Nucleus accumbens (tissue), 56 donors: Measurements from ENCODE around the gene MCTP2.
A peak's percentile ranks its signal among the peaks of the same experiment; 100 is the strongest.

ENCODE experiments used
- DNase-seq, 56 donors: peaks; one replicate each; lab custom pipeline; 2025; lab: John Stamatoyannopoulos, UW

Gene MCTP2

GRCh38 chr15:94230883-94231722, at the start of gene MCTP2:
Gene MCTP2, plus strand, starts transcription at chr15:94231561. Its CDS starts 66,705 bp downstream, at chr15:94298266.
- peak in 9 of 56 donors; percentile 2 to 59 (median 6) for DNase-seq

DNA sequence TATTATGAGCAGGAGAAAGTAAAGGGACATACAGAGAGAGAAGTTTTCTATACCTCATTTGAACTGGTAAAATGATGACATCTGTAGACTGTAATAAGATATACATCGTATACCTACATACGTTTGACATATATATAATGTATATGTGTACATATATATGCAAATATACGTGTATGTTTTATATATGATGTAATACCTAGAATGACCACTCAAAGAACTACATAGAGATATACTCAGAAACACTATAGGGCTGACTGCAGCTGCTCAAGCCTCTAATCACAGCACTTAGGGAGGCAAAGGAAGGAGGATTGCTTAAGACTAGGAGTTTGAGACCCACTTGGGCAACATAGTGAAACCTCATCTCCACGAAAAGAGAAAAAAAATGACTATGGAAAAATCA, 48.5 kb upstream of the MCTP2 start:
- DNase-seq: no peak

DNA sequence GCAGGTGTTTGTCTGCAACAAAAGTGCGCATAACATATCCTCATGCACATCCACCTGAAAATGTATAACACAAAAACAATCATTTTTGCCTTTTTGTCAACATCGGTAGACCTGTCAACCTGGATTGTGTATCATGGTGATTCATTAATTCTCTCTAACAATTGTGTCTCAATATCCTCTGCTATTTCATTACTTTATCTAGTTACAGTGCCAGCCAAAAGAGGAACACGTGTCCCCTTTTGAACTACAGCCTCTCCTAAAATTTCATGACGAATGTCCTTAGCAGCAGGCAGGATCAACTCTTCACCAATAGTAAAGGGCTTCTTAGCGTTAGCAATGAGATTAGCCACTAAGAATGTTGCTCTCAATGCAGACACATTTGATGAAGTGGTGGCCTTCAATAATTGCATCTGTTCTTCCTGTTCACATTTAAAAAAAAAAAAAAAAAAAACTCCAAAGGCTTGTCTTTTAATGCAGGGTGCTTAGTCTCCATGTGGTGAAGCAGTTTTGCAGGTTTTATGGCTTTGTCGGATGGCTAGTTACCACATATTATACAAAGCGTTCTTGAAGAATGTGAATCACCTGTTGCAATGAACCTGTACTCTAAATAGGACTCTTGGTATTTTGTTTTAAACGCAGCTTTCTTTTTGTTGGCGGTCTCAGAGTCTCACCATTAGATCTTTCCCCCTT, 45.7 kb upstream of the MCTP2 start:
- DNase-seq: no peak

DNA sequence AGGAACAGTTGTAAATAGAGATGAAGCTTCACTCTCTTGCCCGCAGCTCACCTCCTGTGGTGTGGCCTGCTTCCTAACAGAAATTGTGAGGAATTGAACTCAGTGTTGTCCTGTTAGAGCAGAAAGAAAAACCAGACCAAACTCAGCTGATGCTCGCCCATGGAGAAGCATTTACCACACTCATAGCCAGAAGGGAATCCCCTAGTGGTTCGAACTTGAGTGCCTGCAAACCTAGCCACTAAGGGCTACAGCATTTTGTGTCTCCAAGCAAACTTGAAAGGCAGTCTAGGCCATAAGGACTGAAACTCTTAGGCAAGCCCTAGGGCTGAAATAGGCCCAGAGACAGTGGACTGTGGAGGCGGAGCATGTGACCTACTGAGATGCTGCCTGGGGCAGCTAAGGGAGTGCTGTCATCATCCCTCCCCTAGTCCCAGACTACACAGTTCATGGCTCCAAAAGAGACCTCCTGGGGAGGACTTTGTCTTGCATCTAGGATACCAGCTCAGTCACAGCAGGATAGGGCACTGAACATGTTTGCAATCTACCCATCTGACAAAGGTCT, 44.5 kb upstream of the MCTP2 start:
- no peak for DNase-seq

GRCh38 chr15:94193906-94194305, 37.5 kb upstream of the MCTP2 start:
- no peak for DNase-seq

DNA sequence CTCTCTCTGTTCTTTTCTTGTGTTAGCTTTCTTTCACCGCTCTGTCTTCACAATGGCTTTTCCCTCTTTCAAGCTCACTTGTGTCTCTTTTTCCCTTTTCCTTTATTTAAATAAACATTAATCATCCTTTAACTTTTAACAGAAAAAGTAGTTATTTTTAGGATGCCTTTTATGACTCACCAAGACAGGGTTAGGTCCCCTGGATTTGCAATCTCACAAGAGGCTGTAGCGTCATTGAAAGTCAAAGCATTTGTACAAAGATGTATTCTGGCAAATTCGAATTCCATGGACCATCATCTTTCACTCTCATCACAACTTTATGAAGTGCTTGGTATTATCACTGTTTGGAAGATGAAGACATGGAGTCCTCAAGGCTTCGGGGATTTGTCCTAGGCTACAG, 34.8 kb upstream of the MCTP2 start:
- no peak for DNase-seq

- DNase-seq: no peak
Observed at GRCh38 chr15:94198633-94199032, 32.7 kb upstream of the MCTP2 start.

DNA sequence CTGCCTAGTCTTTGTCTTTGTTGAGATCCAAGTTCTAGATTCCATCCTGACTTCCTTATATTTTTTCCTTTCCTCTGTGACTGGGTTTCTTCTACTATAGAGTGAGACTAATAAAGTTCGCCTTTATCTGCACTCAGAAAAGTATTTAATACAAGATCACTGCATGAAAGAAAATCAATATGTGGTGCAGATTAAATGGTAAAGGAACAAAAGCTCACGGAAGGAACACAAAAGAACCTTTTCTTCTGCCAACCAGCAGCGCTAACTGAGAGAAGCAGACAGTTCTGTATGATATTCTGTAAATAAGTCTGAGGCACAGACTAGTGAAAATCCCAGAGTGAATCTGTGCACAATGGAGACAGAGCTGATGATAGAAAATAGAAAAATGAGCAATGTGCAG, 31.6 kb upstream of the MCTP2 start:
- DNase-seq: no peak

- no peak for DNase-seq
Observed at GRCh38 chr15:94203306-94203705, 28.1 kb upstream of the MCTP2 start.

- DNase-seq: no peak
Observed at GRCh38 chr15:94205366-94205765, 26.0 kb upstream of the MCTP2 start.

- no peak for DNase-seq
Observed at GRCh38 chr15:94206463-94207167, 24.7 kb upstream of the MCTP2 start.

GRCh38 chr15:94212291-94212690, 19.1 kb upstream of the MCTP2 start:
- no peak for DNase-seq

GRCh38 chr15:94225616-94226015, 5.7 kb upstream of the MCTP2 start:
- DNase-seq: no peak

GRCh38 chr15:94228611-94229010, 2.8 kb upstream of the MCTP2 start:
- no peak for DNase-seq

- DNase-seq: no peak
Observed at GRCh38 chr15:94229591-94230369, 1.6 kb upstream of the MCTP2 start.

DNA sequence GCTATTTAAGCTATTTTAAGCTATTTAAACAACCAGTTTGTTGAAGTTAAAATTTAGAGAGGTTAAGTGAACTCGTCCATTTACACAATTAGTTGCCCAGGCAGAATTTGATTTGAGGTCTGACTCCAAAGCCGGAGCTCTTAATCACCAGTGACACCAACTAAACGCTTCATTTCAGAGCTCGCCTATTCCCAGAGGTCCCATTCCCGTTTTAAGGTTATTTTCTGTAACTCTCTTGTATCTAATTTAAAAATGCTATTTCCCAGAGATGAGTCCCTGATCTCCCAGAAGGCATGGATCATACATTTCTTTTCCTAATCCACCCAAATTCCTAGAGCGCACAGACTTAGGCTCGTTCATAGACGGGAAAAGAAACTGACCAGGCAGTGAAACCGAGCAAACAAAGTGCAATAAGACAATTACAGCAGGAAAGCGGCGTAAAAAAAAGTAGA, 904 bp upstream of the MCTP2 start:
- DNase-seq: no peak

DNA sequence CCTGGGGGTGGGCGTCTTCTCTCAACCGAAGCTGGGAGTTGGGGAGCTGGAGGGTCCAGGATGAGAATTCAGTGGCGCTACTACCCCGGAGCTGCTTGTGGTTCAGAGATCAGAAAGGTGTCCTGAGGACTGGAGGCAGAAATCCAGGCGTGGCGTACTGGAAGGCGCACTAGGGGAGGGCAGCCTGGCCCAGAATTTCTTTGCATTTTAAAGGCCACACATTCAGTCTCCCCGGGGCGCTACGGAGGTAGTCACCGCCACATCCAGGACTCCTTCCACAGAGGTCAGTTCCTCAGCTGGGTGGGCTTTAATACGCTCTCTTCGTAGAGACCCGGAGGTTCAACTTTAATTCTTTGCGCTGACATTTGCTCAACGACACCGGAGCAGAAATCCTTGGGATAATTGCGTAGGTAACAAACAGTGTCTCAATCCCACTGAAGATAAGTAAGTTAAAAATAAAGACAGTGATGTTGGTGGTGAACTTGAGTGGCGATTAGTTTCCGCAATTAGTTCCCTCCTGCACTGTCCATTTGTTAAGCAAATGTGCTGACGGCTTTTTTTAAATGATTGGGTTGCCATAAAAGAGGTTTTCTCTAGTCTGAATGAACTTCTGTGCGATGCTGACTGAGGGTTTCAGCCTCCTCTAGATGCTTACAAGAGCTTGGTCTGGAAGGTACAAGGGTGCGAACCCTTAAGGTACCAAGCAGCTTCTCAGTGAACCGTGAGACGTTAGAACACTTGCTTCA, 535 bp downstream of the MCTP2 start:
- peak in 1 of 56 donors; percentile 8 for DNase-seq

- DNase-seq: no peak
Observed at GRCh38 chr15:94233441-94233840, 2.1 kb downstream of the MCTP2 start.

GRCh38 chr15:94234300-94234699, 2.9 kb downstream of the MCTP2 start:
- DNase-seq: no peak
